UCSD-AML1 (cell line): Measurements from ENCODE around the gene CD59.
"Not testable (repeated sequence)": the region's sequence is repeated elsewhere in the genome, so short reads cannot be mapped to it uniquely, and the experiment has no call there.

Experiments
- DNase-seq: peaks from one replicate; lab custom pipeline; 2025; ENCODE audit not compliant: unreplicated experiment; lab: John Stamatoyannopoulos, UW

The CD59 gene

DNA sequence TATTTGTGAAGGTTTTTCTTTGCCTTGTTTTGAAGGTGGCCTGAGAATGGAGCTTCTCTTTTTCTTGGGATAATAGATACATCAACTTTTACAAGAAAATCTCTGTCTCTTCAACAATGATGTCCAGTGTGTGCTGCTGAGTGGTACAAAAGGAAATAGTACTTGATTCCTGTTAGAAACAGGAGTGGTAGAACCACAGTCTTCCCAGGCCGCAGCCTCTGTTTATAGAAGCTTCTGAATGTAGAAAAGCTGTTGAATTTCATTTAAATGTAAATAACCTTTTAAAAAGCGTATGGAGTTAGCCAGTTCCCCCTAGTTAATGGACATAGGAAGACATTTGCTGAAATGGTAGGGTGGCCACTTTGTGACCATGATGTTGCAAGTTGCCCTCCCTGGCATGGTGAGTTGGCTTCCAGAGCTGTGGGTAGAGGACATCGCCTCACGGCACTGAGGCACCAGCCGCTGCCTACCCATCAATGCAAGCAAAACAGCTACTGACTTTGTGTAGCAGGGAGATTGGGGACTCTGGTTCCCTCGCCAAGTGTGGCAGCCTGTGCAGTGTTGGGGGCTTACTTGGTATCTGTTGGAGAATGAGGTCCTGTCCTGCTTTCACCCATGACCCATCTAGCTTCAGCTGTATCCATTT lies 67.1 kb downstream of the CD59 start:
- no peak for DNase-seq

GRCh38 chr11:33668468-33668825 lies 67.8 kb downstream of the CD59 start:
- DNase-seq: no peak

DNA sequence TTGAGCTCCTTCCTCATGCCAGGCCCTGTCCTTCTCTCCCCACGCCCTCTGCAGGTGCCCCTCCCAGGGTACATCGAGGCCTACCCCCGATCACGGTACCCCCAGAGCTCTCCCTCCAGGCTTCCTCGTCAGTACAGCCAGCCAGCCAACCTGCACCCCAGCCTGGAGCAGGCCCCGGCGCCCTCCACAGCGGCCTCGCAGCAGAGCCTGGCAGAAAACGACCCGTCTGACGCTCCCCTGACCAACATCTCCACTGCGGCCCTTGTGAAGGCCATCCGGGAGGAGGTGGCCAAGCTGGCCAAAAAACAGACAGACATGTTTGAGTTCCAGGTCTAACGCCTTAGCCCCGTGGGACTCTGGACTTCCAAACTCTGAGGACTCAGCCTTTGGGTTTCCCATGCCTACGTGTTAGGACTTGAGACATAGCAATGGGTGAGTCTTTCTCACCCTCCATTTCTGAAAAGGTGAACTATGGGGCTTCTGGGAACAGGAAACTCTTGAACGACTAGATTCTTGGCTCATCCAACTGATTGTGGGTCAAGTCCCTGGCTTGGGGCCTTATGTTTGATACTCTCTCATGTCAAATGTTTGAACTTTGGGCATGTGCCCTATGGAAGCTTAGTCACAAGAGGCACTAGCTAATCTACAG lies 68.3 kb downstream of the CD59 start:
- DNase-seq: no peak

DNA sequence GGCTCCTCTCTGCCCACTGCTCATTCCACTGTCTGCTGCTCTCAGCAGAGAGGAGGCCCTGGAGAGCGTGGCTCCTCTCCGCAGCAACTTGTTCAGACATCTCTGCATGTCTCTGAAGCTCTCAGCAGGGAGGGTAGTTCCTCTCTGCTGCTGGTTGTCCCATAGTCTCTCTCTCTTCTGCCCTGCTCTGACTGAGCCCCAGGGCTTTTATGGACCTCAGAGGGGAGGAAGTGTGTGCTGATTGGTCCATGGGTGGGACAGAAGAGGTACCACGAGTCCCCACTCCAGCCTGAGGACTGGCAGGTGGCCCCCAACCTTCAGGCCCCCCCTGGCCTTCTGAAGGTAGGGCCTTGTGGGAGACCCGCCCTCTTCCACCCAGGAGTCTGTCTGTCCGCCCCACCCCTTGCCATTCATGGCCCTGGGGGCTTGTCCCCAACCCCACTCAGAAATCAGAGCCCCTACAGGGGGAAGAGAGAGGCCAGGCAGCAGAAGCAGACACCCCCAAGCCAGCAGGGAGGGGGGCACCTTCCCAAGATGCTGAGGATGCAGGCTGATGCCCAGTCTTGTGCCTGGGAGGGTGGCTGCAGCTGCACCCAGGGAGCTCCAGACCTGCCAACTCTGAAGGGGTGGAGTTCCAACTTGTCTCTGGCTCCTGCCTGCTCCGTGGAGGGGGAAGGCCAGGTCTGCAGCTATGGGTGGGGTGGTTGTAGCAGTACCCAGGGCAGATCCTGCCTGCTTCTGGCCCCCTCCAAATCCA lies 70.7 kb downstream of the CD59 start:
- DNase-seq: no peak

- no peak for DNase-seq
Observed at GRCh38 chr11:33664827-33665226, 71.4 kb downstream of the CD59 start.

- DNase-seq: no peak
Observed at GRCh38 chr11:33664166-33664565, 72.1 kb downstream of the CD59 start.

DNA sequence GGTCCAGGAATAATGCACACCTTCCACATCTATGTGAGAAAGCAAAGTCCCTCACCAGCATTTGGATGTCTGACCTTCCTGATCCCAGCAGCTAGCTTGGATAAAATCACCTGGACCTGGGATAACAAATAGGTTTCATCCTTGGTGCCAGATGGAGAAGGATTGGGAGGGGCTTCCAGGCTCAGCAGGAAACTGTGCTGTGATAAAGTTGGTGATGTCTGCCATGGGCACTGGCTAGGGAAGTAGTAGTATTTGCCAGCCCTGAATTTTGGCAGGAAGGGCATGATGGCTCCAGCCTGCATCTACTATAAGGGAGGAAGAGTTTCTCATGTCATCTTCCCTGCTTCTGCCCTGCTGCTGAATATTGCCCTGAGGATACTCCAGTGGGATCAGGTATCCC lies 73.1 kb downstream of the CD59 start:
- no peak for DNase-seq

DNA sequence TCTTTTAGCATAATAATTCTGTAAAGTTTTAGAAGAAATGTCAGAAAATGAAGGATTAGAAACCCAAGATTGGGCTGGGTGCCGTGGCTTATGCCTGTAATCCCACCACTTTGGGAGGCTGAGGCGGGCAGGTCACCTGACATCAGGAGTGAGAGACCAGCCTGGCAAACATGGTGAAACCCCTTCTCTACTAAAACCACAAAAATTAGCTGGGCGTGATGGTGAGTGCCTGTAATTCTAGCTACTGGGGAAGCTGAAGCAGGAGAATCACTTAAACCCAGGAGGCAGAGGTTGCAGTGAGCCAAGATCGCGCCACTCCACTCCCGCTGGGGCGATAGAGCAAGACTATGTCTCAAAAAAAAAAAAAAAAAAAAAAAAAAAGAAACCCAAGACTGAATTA lies 74.7 kb downstream of the CD59 start:
- not testable (repeated sequence) for DNase-seq

- no peak for DNase-seq
Observed at GRCh38 chr11:33660962-33661361, 75.3 kb downstream of the CD59 start.

GRCh38 chr11:33659370-33660139 lies 76.7 kb downstream of the CD59 start:
- DNase-seq: no peak

- DNase-seq: no peak
Observed at GRCh38 chr11:33658195-33658900, 77.9 kb downstream of the CD59 start.

DNA sequence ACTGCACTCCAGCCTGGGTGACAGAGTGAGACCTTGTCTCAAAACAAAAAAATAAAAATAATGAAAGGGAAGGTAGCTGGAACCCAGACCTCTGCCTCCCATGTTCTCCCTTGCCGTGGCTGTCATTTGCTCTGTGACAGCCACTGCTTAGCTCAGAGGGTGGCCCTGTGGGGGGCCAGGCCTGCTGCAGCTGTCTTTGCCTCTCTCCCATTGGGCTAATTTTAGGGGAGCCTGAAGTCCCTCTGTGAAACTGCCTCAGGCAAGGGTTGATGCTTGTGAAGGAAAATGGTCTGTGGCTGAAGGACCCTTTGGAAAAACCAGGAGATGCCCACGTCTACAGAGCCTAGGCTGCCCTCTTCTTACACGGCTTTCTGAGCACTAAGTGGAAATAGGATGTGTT lies 78.5 kb downstream of the CD59 start:
- no peak for DNase-seq

- DNase-seq: no peak
Observed at GRCh38 chr11:33656768-33657167, 79.5 kb downstream of the CD59 start.

DNA sequence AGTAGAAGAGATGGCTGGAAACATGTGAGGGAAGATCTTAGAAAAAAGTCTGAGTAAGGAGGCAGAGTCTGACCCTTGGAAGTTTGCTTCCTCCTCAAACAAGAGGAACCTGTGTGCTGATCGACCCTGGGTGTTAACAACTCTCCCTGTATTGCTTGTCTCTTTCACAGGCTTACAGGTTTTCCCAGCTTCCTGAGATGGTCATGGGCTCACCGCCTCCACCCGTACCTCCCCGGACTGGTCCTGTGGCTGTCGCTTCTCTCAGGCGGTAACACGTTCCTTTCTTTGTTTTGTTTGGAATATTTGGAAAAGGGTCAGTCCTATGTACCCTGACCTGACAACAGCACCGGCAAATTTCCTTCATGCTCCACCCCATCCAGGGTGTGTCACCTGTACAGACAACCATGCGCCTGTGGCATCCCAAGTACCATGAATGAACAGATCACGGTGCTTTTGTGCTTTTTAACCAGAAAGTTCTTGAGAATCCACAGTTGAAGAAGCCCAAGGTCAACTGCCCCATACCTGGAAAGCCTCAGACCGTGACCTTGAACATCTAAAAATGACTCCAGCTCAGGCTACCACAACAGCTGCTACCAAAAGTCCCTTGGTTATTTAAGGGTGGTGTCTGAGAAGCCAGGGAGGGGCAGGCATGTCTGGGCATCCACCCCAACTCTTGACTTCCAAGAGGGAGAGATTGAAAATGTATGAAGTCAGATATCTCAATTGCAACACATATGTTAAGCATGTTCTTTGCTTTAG lies 80.2 kb downstream of the CD59 start:
- no peak for DNase-seq

DNA sequence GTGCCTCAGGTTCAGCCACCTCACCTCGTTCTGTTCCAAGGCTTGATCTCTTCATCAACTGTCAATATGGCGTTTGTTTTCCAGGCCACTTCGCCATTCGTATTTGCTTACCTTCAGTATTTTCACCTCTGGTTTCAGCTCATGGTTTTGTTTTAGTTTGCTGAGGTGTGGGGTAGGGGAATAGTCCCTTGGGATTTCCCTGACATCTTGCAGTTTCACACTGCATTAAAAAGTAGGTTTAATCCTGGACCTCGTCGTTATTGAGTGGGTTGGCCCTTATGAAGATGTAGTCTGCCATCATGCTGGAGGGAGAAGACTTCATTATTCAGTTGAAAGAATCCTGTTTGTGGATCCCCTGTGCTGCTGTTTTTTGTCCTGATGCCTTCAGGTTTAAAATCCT lies 81.6 kb downstream of the CD59 start:
- no peak for DNase-seq
